ENCODE data around the gene RAB38. TPM values are rescaled to one million over a fixed set of nuclear protein-coding genes. Genes with fewer than 3 reads are reported as not detected.

RAB38 gene
- total RNA-seq, 2 experiments from 2014 or later: 0.70 to 0.82 TPM

- H3K9me3 Mint-ChIP-seq (ENCODE audit: insufficient read depth): no peaks in the 10 kb centered on the region
- DNase-seq: no peak
- H3K36me3 Mint-ChIP-seq (ENCODE audit: low read depth): no peaks in the 10 kb centered on the region
- H3K27ac Mint-ChIP-seq: no peak overlapping the region
- POLR2A ChIA-PET: no interaction called here
- H3K4me3 Mint-ChIP-seq: no peak overlapping the region
- no peaks in the 10 kb centered on the region for H3K4me1 Mint-ChIP-seq (ENCODE audit: low read depth)
- CTCF ChIA-PET: no interaction called here
- H3K27me3 Mint-ChIP-seq (ENCODE audit: low read depth): peaks cover 17% of the 10 kb centered on the region
- no peak for ATAC-seq
Observed at GRCh38 chr11:88098289-88098688, 77.0 kb downstream of the RAB38 start.

- no peaks in the 10 kb centered on the region for H3K36me3 Mint-ChIP-seq (ENCODE audit: low read depth)
- ChIA-PET POLR2A (no interaction called here), CTCF (no interaction called here)
- no peaks in the 10 kb centered on the region for H3K9me3 Mint-ChIP-seq (ENCODE audit: insufficient read depth)
- peaks cover 7% of the 10 kb centered on the region for H3K27me3 Mint-ChIP-seq (ENCODE audit: low read depth)
- no peaks in the 10 kb centered on the region for H3K4me1 Mint-ChIP-seq (ENCODE audit: low read depth)
- no peak overlapping the region for H3K4me3 Mint-ChIP-seq
- no peak overlapping the region for H3K27ac Mint-ChIP-seq
- DNase-seq (no peak), ATAC-seq (no peak)
Observed at GRCh38 chr11:88089134-88089533, 86.1 kb downstream of the RAB38 start.

- Mint-ChIP-seq H3K9me3 (ENCODE audit: insufficient read depth) (no peaks in the 10 kb centered on the region), H3K27me3 (ENCODE audit: low read depth) (peaks cover 7% of the 10 kb centered on the region), H3K4me3 (no peak overlapping the region), H3K4me1 (ENCODE audit: low read depth) (no peaks in the 10 kb centered on the region), H3K36me3 (ENCODE audit: low read depth) (no peaks in the 10 kb centered on the region), H3K27ac (no peak overlapping the region)
- ATAC-seq (no peak), DNase-seq (no peak)
- ChIA-PET POLR2A (no interaction called here), CTCF (no interaction called here)
Observed at GRCh38 chr11:88087337-88087736, 87.9 kb downstream of the RAB38 start.

- Mint-ChIP-seq H3K27ac (no peak overlapping the region), H3K4me3 (no peak overlapping the region), H3K27me3 (ENCODE audit: low read depth) (peaks cover 6% of the 10 kb centered on the region), H3K36me3 (ENCODE audit: low read depth) (no peaks in the 10 kb centered on the region), H3K4me1 (ENCODE audit: low read depth) (no peaks in the 10 kb centered on the region), H3K9me3 (ENCODE audit: insufficient read depth) (no peaks in the 10 kb centered on the region)
- POLR2A ChIA-PET: no interaction called here
- ATAC-seq (no peak), DNase-seq (no peak)
- CTCF ChIA-PET: no interaction called here
Observed at GRCh38 chr11:88086297-88086696, 88.9 kb downstream of the RAB38 start.

- no peak for ATAC-seq
- no peaks in the 10 kb centered on the region for H3K36me3 Mint-ChIP-seq (ENCODE audit: low read depth)
- no peaks in the 10 kb centered on the region for H3K27me3 Mint-ChIP-seq (ENCODE audit: low read depth)
- POLR2A ChIA-PET: no interaction called here
- H3K9me3 Mint-ChIP-seq (ENCODE audit: insufficient read depth): peaks cover 5% of the 10 kb centered on the region
- no peak for DNase-seq
- CTCF ChIA-PET: no interaction called here
- no peak overlapping the region for H3K27ac Mint-ChIP-seq
- H3K4me1 Mint-ChIP-seq (ENCODE audit: low read depth): no peaks in the 10 kb centered on the region
- no peak overlapping the region for H3K4me3 Mint-ChIP-seq
Observed at GRCh38 chr11:88070437-88070836, 104.8 kb downstream of the RAB38 start.

- H3K9me3 Mint-ChIP-seq (ENCODE audit: insufficient read depth): peaks cover 5% of the 10 kb centered on the region
- H3K27me3 Mint-ChIP-seq (ENCODE audit: low read depth): peaks cover 1% of the 10 kb centered on the region
- no peaks in the 10 kb centered on the region for H3K4me1 Mint-ChIP-seq (ENCODE audit: low read depth)
- ATAC-seq: no peak
- no peak overlapping the region for H3K27ac Mint-ChIP-seq
- ChIA-PET POLR2A (no interaction called here), CTCF (no interaction called here)
- H3K36me3 Mint-ChIP-seq (ENCODE audit: low read depth): no peaks in the 10 kb centered on the region
- no peak for DNase-seq
- no peak overlapping the region for H3K4me3 Mint-ChIP-seq
Observed at GRCh38 chr11:88068848-88069554, 106.2 kb downstream of the RAB38 start.

GRCh38 chr11:88066090-88066489, 109.2 kb downstream of the RAB38 start:
- no peak for DNase-seq
- ChIA-PET CTCF (no interaction called here), POLR2A (no interaction called here)
- H3K36me3 Mint-ChIP-seq (ENCODE audit: low read depth): no peaks in the 10 kb centered on the region
- no peaks in the 10 kb centered on the region for H3K4me1 Mint-ChIP-seq (ENCODE audit: low read depth)
- peaks cover 6% of the 10 kb centered on the region for H3K27me3 Mint-ChIP-seq (ENCODE audit: low read depth)
- ATAC-seq: no peak
- no peak overlapping the region for H3K27ac Mint-ChIP-seq
- H3K4me3 Mint-ChIP-seq: no peak overlapping the region
- H3K9me3 Mint-ChIP-seq (ENCODE audit: insufficient read depth): peaks cover 5% of the 10 kb centered on the region

GRCh38 chr11:88064097-88064705, 111.0 kb downstream of the RAB38 start:
- no peak overlapping the region for H3K4me3 Mint-ChIP-seq
- no peaks in the 10 kb centered on the region for H3K36me3 Mint-ChIP-seq (ENCODE audit: low read depth)
- POLR2A ChIA-PET: no interaction called here
- no peaks in the 10 kb centered on the region for H3K4me1 Mint-ChIP-seq (ENCODE audit: low read depth)
- H3K27ac Mint-ChIP-seq: no peak overlapping the region
- no peak for ATAC-seq
- H3K27me3 Mint-ChIP-seq (ENCODE audit: low read depth): peaks cover 8% of the 10 kb centered on the region
- no peaks in the 10 kb centered on the region for H3K9me3 Mint-ChIP-seq (ENCODE audit: insufficient read depth)
- no peak for DNase-seq
- CTCF ChIA-PET: interaction anchor here (1.1 kb wide), 1 partner anchor 480 kb away, joined by 3 read pairs; no protein-coding TSS in a partner anchor

Small RNA genes within 50 kb of the gene (microRNA-seq; reads per million reads assigned to microRNA genes)
- gene MIR3166: not detected

Other genes starting within 250 kb of the RAB38 start
- gene CTSC, start 162.3 kb upstream of the RAB38 start, total RNA-seq: 100 to 1,000 TPM; 211 to 219 TPM

Data from activated CD8-positive, alpha-beta T cell treated with anti-CD3 and anti-CD28 coated beads, Interleukin-2, amount 10 ng/mL, durations not matched to agents 7 days and 5 days (primary cell).